Tibial artery (tissue), 4 donors: Measurements from ENCODE around the gene RAC3.

Experiments used
- DNase-seq, 2 donors: peaks; one replicate each; pipeline ENCODE4 v3.0.0-alpha.2; 2019
- H3K27ac ChIP-seq, 2 donors: fragments of 200-600 bp; sonication (generic) in 1 of 2; 1 replicate in 1 of 2; 2 replicates in 1 of 2; pipeline ENCODE4 v1.5.1; 2018 to 2019; ENCODE audit warnings: mild to moderate bottlenecking in 1 of 2
- H3K27me3 ChIP-seq, 2 donors: fragments of 200-600 bp; sonication (generic) in 1 of 2; one replicate each; pipeline versions ENCODE4 v1.5.1 to v1.6.0; 2016 to 2019
- H3K36me3 ChIP-seq, 3 donors: fragments of 200-600 bp; sonication (generic) in 2 of 3; one replicate each; pipeline ENCODE4 v1.5.1; 2016 to 2019; ENCODE audit warnings: mild to moderate bottlenecking in 2 of 3
- H3K4me1 ChIP-seq, 4 donors: fragments of 200-600 bp; sonication (generic) in 2 of 4; 1 replicate in 3 of 4; 2 replicates in 1 of 4; pipeline ENCODE4 v1.5.1; 2016 to 2019
- H3K4me3 ChIP-seq, 2 donors: fragments of 200-600 bp; sonication (generic) in 1 of 2; 1 replicate in 1 of 2; 2 replicates in 1 of 2; pipeline ENCODE4 v1.5.1; 2018 to 2019; ENCODE audit warnings: mild to moderate bottlenecking in 2 of 2
- H3K9me3 ChIP-seq, 3 donors: fragments of 200-600 bp; sonication (generic) in 1 of 3; one replicate each; pipeline ENCODE4 v1.5.1; 2016 to 2019
- intact Hi-C: fragments of 100-400 bp; cut with DNase I; formaldehyde crosslinking; loops from one replicate; pipeline ENCODE4 v1.15.0; 2023; ENCODE audit warnings: low total_unique reads
- TF ChIP-seq, protein P1 (sequence below), 2 experiments: fragments of 200-600 bp in 1 of 2; fragments of 450-650 bp in 1 of 2; IDR thresholded peaks; one replicate each; pipeline ENCODE4 v1.5.1; 2017 to 2019; ENCODE audit warnings: antibody characterized with exemption in 2 of 2, mild to moderate bottlenecking in 1 of 2, moderate library complexity in 1 of 2

Gene RAC3

GRCh38 chr17:82028246-82028645, 3.2 kb upstream of the RAC3 start:
- H3K4me1 ChIP-seq = peaks cover 0 to 37% (median 30%) of the 10 kb centered on the region in 4 donors
- TF ChIP-seq, protein P1, sequence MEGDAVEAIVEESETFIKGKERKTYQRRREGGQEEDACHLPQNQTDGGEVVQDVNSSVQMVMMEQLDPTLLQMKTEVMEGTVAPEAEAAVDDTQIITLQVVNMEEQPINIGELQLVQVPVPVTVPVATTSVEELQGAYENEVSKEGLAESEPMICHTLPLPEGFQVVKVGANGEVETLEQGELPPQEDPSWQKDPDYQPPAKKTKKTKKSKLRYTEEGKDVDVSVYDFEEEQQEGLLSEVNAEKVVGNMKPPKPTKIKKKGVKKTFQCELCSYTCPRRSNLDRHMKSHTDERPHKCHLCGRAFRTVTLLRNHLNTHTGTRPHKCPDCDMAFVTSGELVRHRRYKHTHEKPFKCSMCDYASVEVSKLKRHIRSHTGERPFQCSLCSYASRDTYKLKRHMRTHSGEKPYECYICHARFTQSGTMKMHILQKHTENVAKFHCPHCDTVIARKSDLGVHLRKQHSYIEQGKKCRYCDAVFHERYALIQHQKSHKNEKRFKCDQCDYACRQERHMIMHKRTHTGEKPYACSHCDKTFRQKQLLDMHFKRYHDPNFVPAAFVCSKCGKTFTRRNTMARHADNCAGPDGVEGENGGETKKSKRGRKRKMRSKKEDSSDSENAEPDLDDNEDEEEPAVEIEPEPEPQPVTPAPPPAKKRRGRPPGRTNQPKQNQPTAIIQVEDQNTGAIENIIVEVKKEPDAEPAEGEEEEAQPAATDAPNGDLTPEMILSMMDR (IDR thresholded peaks at IDR 0.05) = no peak
- H3K27ac ChIP-seq = no peak overlapping the region
- no peaks in the 10 kb centered on the region for H3K9me3 ChIP-seq
- intact Hi-C loops = no loop called here
- no peak for DNase-seq
- H3K36me3 ChIP-seq = peaks cover 0 to 9% (median 0%) of the 10 kb centered on the region in 3 donors
- H3K27me3 ChIP-seq = peaks cover 0 to 47% of the 10 kb centered on the region in 2 donors
- H3K4me3 ChIP-seq = no peak overlapping the region

DNA sequence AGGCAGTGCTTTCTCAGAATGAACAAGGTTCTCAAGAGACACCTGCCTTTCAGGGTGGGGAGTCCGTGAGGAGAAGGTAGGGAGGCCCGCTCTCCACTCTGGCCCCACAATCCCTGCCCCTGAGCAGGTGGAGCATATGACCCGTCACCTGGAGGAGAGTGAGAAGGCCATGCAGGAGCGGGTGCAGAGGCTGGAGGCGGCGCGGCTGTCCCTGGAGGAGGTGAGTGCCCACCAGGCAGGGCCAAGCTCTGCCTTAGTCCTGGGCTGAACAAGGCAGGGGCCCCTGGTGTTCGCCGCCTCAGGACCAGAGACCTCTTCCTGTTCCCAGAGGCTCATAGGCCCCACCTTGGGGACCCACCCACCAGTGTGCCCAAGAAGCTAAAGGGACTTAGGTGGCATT, 2.5 kb upstream of the RAC3 start:
- intact Hi-C loops = no loop called here

GRCh38 chr17:82029391-82029790, 2.1 kb upstream of the RAC3 start:
- Histone ChIP-seq H3K4me1 (peaks cover 0 to 27% (median 21%) of the 10 kb centered on the region in 4 donors), H3K4me3 (no peak overlapping the region), H3K9me3 (no peaks in the 10 kb centered on the region), H3K27ac (no peak overlapping the region), H3K36me3 (peaks cover 0 to 9% (median 0%) of the 10 kb centered on the region in 3 donors), H3K27me3 (peaks cover 0 to 53% of the 10 kb centered on the region in 2 donors)
- TF ChIP-seq, protein P1 (IDR thresholded peaks at IDR 0.05) = no peak
- intact Hi-C loops = no loop called here
- DNase-seq = no peak

More for the DNA sequence above, 2.5 kb upstream of the RAC3 start:
- Histone ChIP-seq H3K27ac (no peak overlapping the region), H3K4me3 (no peak overlapping the region), H3K27me3 (peaks cover 0 to 53% of the 10 kb centered on the region in 2 donors), H3K9me3 (no peaks in the 10 kb centered on the region), H3K36me3 (peaks cover 0 to 9% (median 0%) of the 10 kb centered on the region in 3 donors), H3K4me1 (peaks cover 0 to 31% (median 25%) of the 10 kb centered on the region in 4 donors)
- DNase-seq = no peak
- TF ChIP-seq, protein P1 (IDR thresholded peaks at IDR 0.05) = no peak

- DNase-seq = no peak
- Histone ChIP-seq H3K4me3 (peak overlapping the region in 1 of 2 donors; percentile 53), H3K4me1 (peaks cover 0 to 24% (median 20%) of the 10 kb centered on the region in 4 donors), H3K9me3 (no peaks in the 10 kb centered on the region), H3K36me3 (peaks cover 0 to 9% (median 3%) of the 10 kb centered on the region in 3 donors), H3K27ac (no peak overlapping the region), H3K27me3 (peaks cover 0 to 53% of the 10 kb centered on the region in 2 donors)
- intact Hi-C loops = loop anchor here (2.0 kb wide), 1 partner anchor 123 kb away; no protein-coding TSS in a partner anchor
- TF ChIP-seq, protein P1 (IDR thresholded peaks at IDR 0.05) = no peak
These were observed 1.4 kb upstream of the RAC3 start for GRCh38 chr17:82029990-82030469.

DNA sequence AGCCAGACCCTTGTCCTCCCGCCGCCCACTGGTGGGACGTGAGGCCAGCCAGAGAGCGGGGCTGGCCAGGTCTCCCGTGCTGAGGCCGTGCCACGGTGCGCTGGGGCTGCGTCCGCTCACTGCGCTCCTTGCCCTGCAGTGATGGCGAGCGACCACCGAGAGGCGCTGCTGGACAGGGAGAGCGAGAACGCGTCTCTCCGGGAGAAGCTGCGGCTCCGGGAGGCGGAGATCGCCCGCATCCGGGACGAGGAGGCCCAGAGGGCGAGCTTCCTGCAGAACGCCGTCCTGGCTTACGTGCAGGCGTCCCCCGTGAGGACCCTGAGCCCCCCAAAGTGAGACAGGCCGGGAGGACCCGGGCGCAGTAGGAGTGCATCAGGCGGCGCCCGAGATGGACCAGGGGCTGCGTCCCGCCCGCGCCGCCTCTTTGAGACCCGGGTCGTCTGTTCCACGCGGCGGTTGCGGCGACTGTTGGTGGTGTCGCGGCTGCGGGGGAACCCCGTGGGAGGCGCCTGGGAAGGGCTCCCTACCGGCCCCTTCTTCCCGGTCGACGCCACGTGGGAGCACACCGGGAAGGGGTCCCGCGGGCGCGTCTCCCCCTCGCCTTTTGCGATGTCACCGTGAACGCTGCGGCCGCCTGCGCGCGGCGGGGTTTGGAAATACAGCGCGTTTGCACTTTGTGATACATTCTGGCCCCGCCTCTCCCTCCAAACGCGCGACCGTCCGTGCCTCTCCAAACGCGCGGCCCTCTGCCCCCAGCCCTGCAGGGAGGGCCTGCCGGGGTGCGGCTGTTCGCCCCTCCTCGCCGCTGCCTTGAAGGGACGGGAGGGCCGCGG, 792 bp upstream of the RAC3 start:
- Histone ChIP-seq H3K9me3 (no peaks in the 10 kb centered on the region), H3K4me3 (peak overlapping the region; percentile 43 to 53), H3K36me3 (peaks cover 0 to 12% (median 9%) of the 10 kb centered on the region in 3 donors), H3K27me3 (peaks cover 0 to 53% of the 10 kb centered on the region in 2 donors), H3K4me1 (peaks cover 0 to 28% (median 21%) of the 10 kb centered on the region in 4 donors), H3K27ac (peak overlapping the region in 1 of 2 donors; percentile 4)
- TF ChIP-seq, protein P1 (IDR thresholded peaks at IDR 0.05) = peak; percentile 94 to 96
- intact Hi-C loops = loop anchor here (2.0 kb wide), 1 partner anchor 122 kb away; no protein-coding TSS in a partner anchor
- DNase-seq = peak; percentile 68 to 89
